ENCODE data around the gene REEP1. TPM values are rescaled to one million over a fixed set of nuclear protein-coding genes. Genes with fewer than 3 reads are reported as not detected.

The REEP1 gene
- polyA plus RNA-seq, 1 donor: 76.7 TPM

- DNase-seq (ENCODE audit: low read depth): no peak
Observed at GRCh38 chr2:86305915-86306254, 31.5 kb downstream of the REEP1 start.

- no peak for DNase-seq (ENCODE audit: low read depth)
Observed at GRCh38 chr2:86305195-86305914, 32.1 kb downstream of the REEP1 start.

GRCh38 chr2:86304416-86304815, 33.0 kb downstream of the REEP1 start:
- no peak for DNase-seq (ENCODE audit: low read depth)

- no peak for DNase-seq (ENCODE audit: low read depth)
Observed at GRCh38 chr2:86302320-86302719, 35.1 kb downstream of the REEP1 start.

- no peak for DNase-seq (ENCODE audit: low read depth)
Observed at GRCh38 chr2:86301711-86302202, 35.7 kb downstream of the REEP1 start.

- no peak for DNase-seq (ENCODE audit: low read depth)
Observed at GRCh38 chr2:86301009-86301408, 36.4 kb downstream of the REEP1 start.

- DNase-seq (ENCODE audit: low read depth): no peak
Observed at GRCh38 chr2:86300496-86300895, 36.9 kb downstream of the REEP1 start.

GRCh38 chr2:86298411-86299390, 38.7 kb downstream of the REEP1 start:
- no peak for DNase-seq (ENCODE audit: low read depth)

- DNase-seq (ENCODE audit: low read depth): no peak
Observed at GRCh38 chr2:86297382-86298147, 39.9 kb downstream of the REEP1 start.

GRCh38 chr2:86296947-86297346, 40.5 kb downstream of the REEP1 start:
- DNase-seq (ENCODE audit: low read depth): no peak

GRCh38 chr2:86295066-86295465, 42.4 kb downstream of the REEP1 start:
- DNase-seq (ENCODE audit: low read depth): no peak

GRCh38 chr2:86293612-86294011, 43.8 kb downstream of the REEP1 start:
- DNase-seq (ENCODE audit: low read depth): no peak

- no peak for DNase-seq (ENCODE audit: low read depth)
Observed at GRCh38 chr2:86292571-86293515, 44.6 kb downstream of the REEP1 start.

GRCh38 chr2:86291328-86291662, 46.1 kb downstream of the REEP1 start:
- DNase-seq (ENCODE audit: low read depth): no peak

GRCh38 chr2:86290596-86291327, 46.7 kb downstream of the REEP1 start:
- DNase-seq (ENCODE audit: low read depth): no peak

- DNase-seq (ENCODE audit: low read depth): no peak
Observed at GRCh38 chr2:86286516-86286915, 50.9 kb downstream of the REEP1 start.

- DNase-seq (ENCODE audit: low read depth): no peak
Observed at GRCh38 chr2:86285981-86286380, 51.4 kb downstream of the REEP1 start.

GRCh38 chr2:86285571-86285970, 51.9 kb downstream of the REEP1 start:
- no peak for DNase-seq (ENCODE audit: low read depth)

GRCh38 chr2:86284987-86285386, 52.4 kb downstream of the REEP1 start:
- no peak for DNase-seq (ENCODE audit: low read depth)

- DNase-seq (ENCODE audit: low read depth): no peak
Observed at GRCh38 chr2:86284401-86284841, 53.0 kb downstream of the REEP1 start.
